ENCODE measurements around the gene ASCL2. TPM values are rescaled to one million over a fixed set of nuclear protein-coding genes. Genes with fewer than 3 reads are reported as not detected.

The ASCL2 gene
- total RNA-seq, 4 donors from 2014 or later = 21.9 to 43.6 (median 29.3) TPM

- no peak overlapping the region for H3K4me3 ChIP-seq (ENCODE audit: low read depth, poor library complexity, severe bottlenecking)
- WGBS, 2 donors = 86 to 90% methylated on average over 7 of the region's 7 CpGs
- no peak for TF ChIP-seq CTCF (IDR thresholded peaks at IDR 0.05)
- no peak for TF ChIP-seq POLR2A (IDR thresholded peaks at IDR 0.05)
- intact Hi-C loops (cut with DNase I; ENCODE audit: low total_unique reads) = no loop called here
- no peak for DNase-seq (ENCODE audit: low spot score in 2 of 2)
Observed at GRCh38 chr11:2272946-2273280, 2.5 kb upstream of the ASCL2 start.

- H3K4me3 ChIP-seq (ENCODE audit: low read depth, poor library complexity, severe bottlenecking) = no peak overlapping the region
- intact Hi-C loops (cut with DNase I; ENCODE audit: low total_unique reads) = no loop called here
- WGBS, 2 donors = 88 to 91% methylated on average over 21 of the region's 21 CpGs
- DNase-seq (ENCODE audit: low spot score in 2 of 2) = peak; percentile 12 to 61
- TF ChIP-seq CTCF (IDR thresholded peaks at IDR 0.05) (no peak), POLR2A (IDR thresholded peaks at IDR 0.05) (no peak)
Observed at GRCh38 chr11:2272228-2272945, 2.0 kb upstream of the ASCL2 start.

- no peak overlapping the region for H3K4me3 ChIP-seq (ENCODE audit: low read depth, poor library complexity, severe bottlenecking)
- peak; percentile 13 to 83 for DNase-seq (ENCODE audit: low spot score in 2 of 2)
- WGBS, 2 donors = 32 to 40% methylated on average over 39 to 41 of the region's 45 CpGs
- TF ChIP-seq CTCF (IDR thresholded peaks at IDR 0.05) = no peak
- no peak for TF ChIP-seq POLR2A (IDR thresholded peaks at IDR 0.05)
- intact Hi-C loops (cut with DNase I; ENCODE audit: low total_unique reads) = no loop called here
Observed at GRCh38 chr11:2271327-2272227, 1.2 kb upstream of the ASCL2 start.

- no peak overlapping the region for H3K4me3 ChIP-seq (ENCODE audit: low read depth, poor library complexity, severe bottlenecking)
- 2% methylated on average over 25 of the region's 28 CpGs; no CpG with 5 or more reads in 1 of the 2 donors for WGBS, 2 donors
- peak; percentile 43 to 90 for DNase-seq (ENCODE audit: low spot score in 2 of 2)
- TF ChIP-seq CTCF (IDR thresholded peaks at IDR 0.05) (no peak), POLR2A (IDR thresholded peaks at IDR 0.05) (no peak)
- intact Hi-C loops (cut with DNase I; ENCODE audit: low total_unique reads) = no loop called here
Observed at GRCh38 chr11:2271077-2271326, 614 bp upstream of the ASCL2 start.

GRCh38 chr11:2269601-2270321 is 627 bp downstream of the ASCL2 start:
- WGBS, 2 donors = 1 to 3% methylated on average over 15 to 59 of the region's 104 CpGs
- TF ChIP-seq CTCF (IDR thresholded peaks at IDR 0.05) = no peak
- peak; percentile 25 to 82 for DNase-seq (ENCODE audit: low spot score in 2 of 2)
- intact Hi-C loops (cut with DNase I; ENCODE audit: low total_unique reads) = no loop called here
- H3K4me3 ChIP-seq (ENCODE audit: low read depth, poor library complexity, severe bottlenecking) = peak overlapping the region; percentile 10
